ENCODE measurements around the gene SESN3. TPM values are rescaled to one million over a fixed set of nuclear protein-coding genes. Genes with fewer than 3 reads are reported as not detected.
"Not testable (repeated sequence)": the region's sequence is repeated elsewhere in the genome, so short reads cannot be mapped to it uniquely, and the experiment has no call there.

The SESN3 gene
- total RNA-seq, 1 donor from 2014 or later = 19.5 TPM

GRCh38 chr11:95252586-95252985 lies 21.6 kb upstream of the SESN3 start:
- DNase-seq (ENCODE audit: low spot score) = no peak

DNA sequence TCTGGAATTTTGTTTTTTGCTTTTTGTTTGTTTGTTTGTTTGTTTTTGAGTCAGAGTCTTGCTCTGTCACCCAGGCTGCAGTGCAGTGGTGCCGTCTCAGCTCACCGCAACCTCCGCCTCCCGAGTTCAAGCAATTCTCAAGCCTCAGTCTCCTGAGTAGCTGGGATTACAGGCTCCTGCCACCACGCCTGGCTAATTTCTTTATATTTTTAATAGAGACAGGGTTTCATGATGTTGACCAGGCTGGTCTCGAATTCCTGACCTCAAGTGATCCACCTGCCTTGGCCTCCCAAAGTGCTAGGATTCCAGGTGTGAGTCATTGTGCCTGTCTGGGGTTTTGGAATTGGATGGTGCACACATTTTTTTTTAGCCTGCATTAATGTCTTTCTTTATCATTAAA lies 20.9 kb upstream of the SESN3 start:
- not testable (repeated sequence) for DNase-seq (ENCODE audit: low spot score)

GRCh38 chr11:95248666-95249467 lies 17.9 kb upstream of the SESN3 start:
- no peak for DNase-seq (ENCODE audit: low spot score)

DNA sequence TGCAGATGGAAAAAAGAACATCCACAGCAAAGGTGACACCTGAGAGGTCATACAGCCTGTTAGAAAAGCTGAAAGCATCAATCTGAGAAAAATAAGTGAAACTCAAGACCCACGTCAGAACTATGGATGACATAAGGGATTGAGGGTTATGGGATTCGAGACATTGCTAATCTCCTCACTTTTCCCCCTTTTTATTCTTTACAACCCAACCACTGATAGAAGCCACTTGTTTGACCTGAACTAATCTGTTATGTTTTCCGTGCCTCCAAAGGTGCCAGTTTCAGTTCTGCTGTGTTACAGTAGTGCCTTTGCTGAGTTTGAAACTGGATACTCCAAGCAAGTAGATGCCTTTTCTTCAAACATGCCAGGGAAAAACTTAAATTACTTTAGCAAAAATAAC lies 16.9 kb upstream of the SESN3 start:
- no peak for DNase-seq (ENCODE audit: low spot score)

GRCh38 chr11:95247127-95247684 lies 16.2 kb upstream of the SESN3 start:
- DNase-seq (ENCODE audit: low spot score) = no peak

GRCh38 chr11:95245581-95245980 lies 14.6 kb upstream of the SESN3 start:
- no peak for DNase-seq (ENCODE audit: low spot score)

DNA sequence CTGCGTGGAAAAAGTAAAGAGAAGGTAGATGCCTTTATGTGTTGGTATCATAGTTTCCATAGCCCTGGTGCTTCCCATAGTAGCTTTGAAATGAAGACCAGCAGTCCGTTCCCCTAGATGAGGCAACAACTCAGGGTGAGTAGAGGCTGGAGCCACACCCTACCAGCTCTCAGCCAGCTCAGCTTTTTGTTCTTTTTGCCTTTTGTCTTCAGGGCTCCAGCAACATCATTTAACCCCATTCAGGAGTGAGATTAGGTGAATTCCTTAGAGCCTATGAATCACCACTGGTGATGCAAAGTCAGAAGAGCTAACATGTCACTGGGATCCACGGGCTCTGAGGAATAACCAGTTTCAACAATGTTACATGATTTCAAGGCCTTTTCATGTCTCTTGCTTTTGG lies 14.0 kb upstream of the SESN3 start:
- no peak for DNase-seq (ENCODE audit: low spot score)

- no peak for DNase-seq (ENCODE audit: low spot score)
These were observed 12.7 kb upstream of the SESN3 start for GRCh38 chr11:95243673-95244072.

GRCh38 chr11:95242845-95243605 lies 12.0 kb upstream of the SESN3 start:
- DNase-seq (ENCODE audit: low spot score) = no peak

- no peak for DNase-seq (ENCODE audit: low spot score)
These were observed 11.3 kb upstream of the SESN3 start for GRCh38 chr11:95242091-95242844.

DNA sequence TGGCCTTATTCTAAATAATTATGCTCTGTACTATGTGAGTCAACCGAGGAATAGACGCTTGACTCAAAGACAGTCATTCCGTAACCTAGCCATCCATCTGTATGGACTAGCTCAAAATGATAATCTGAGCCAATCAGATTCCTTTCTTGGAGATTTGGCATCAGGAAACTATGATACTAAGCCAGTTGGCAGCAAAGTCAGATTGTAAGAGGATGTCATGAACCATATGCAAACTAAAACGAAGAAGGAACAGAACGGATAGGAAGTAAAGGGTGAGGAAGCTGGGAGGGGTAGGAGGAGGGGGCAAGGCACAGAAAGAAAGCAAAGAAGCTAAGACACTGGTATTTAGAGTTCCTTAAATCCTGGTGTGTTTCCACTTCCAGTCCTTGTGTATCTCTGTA lies 10.7 kb upstream of the SESN3 start:
- no peak for DNase-seq (ENCODE audit: low spot score)

DNA sequence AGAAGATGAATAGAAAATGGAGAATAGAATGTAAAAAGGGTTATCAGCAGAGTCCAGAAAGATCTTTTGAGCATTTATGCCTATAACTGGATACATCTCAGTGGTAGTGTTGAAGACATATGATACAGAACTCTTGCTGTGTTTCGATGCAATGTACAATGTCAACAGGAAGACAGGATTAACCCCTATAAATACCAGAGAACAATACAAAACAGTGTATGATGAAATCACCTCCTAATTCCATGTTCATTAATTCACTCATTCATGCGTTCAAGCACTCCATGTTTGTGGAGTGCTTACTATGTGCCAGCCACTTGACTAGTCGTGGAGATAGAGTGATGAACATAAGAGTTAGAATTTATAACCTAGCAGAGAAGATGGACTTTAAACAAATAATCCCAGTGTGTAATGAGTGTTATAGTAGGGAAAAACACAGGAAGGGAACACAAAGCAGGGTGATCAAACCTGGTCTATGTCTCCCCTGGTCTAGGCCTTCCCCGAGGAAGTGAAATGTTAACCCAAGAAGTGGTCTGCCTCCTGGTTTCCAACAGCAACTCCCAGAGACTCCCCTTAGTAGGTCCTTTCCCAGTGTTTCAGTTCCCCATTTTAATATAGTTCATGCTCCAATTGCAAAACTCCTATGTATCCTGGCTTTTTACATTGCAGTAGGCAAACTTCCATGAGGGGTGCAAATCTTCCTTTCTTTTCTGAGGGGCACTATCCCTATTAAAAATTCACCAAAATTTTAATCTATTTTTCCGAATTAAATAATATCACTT lies 9.1 kb upstream of the SESN3 start:
- no peak for DNase-seq (ENCODE audit: low spot score)

DNA sequence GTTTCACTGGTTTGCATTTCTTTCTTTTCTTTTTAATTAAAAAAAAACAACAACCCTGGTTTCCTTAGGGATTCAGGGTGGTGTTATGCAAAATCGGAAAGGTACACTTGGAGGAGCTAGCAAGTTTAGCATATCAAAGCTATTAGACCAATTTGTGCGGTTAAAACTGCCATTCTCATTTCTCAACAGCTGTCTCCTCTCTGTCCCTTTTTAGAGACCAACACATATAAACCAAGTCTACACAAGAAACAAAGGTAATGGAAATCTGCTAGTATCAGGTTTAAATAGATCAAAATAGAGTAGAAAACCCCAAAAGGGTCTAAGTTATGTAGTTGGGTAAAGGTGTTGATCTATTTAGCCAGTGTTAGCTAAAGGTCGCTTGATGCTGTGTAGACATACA lies 1.7 kb upstream of the SESN3 start:
- no peak for DNase-seq (ENCODE audit: low spot score)

DNA sequence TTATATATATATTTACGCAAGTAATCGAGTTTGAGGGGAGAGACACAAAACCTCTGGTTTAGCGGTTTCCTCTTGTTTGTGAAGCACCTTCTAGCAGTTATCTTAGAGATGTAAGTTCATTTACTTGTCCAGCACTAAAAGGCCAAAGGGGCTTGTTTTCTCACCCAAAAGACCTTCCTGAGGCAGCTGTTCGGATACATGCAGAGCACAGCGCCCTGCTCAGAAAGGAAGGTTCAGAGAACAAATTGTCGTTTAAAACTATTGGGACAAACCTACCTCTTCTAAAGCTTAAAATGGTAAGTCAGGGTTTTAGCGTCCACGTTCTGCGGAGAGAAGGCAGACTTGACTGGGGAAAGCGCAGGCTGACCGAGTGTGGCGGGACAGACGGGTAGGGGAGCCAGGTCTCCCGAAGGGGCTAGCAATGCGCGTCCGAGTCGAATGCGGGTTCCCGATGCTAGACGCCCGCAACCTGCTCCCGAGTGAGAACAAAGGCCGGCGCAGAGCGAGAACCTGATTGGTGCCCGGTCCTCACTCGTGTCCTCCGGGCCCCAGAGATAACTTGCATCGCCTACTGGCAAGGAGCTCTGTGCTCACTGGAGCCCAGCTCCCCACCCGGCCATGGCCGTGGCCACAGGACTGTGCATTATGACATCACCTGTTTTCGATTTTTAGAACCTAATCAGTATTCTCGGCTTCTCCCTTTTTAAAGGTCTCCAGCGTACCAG lies 1.0 kb upstream of the SESN3 start:
- DNase-seq (ENCODE audit: low spot score) = peak; percentile 91

GRCh38 chr11:95230810-95231126 lies 234 bp downstream of the SESN3 start:
- no peak for DNase-seq (ENCODE audit: low spot score)

DNA sequence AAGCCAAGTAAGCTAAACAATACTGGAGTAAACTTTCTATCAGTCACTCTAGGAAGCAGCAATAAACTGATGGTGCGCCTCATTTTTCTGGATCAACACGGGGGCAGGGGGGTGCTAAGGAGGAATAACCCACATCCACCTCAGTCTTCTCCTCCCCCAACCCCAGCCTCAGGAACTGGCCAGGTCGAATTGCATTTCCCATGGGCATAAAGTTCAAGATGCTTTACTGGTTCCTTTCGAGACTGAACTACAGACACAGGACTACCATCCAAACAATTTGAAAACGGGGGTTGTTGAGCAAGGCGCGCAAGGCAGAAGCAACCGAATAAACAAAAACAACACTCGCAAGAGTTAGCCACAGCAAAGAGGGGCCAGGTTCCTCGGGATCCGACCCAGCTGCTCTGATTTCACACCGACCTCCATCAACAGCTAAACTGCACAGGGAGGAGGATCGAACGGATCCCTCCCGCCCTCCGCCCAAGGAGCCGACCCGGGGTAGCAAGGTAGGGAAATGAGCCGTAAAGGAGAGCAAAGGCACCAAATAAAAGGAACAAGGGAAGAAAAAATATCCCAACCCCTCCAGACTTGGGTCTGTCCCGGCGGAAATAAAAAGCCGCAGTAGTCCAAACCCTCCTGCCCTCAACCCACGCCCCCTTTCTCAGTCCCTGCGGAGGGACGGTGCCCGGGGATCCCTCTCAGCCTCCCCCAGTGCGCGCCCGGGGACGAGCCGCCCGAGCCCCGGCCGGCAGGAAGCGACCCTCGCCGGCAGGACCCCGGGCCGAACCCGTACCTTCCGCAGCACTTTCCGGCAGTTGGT lies 801 bp downstream of the SESN3 start:
- DNase-seq (ENCODE audit: low spot score) = peak; percentile 89

GRCh38 chr11:95229199-95229992 lies 1.6 kb downstream of the SESN3 start:
- no peak for DNase-seq (ENCODE audit: low spot score)

DNA sequence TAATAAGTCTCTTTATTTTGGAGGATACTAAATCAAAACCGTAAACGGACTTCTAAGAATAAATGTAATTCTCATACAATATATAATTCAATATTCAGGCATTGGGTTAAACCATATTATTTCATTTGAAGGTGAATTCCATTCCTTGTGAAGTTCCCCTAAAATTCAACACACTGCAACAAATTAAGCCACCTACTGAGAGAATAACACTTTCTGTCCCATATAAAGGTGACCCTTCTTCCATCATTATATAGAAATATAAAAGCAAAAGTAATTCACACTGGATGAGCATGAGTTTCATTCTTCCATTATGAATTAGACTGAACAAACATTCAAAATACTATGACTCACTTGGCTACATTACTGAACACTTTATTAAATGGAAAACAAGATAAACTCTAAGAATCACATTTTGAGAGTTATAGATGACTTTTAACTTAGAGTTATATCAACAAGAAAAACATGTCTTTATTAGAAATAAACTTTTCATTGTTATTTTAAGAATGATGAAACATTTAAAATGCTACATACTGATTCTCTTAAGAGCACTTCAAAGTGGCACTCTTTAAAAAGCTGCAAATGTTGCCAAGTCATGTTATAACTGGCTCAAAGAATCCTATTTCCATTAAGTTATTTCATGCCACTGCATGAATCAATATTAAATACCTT lies 2.8 kb downstream of the SESN3 start:
- no peak for DNase-seq (ENCODE audit: low spot score)

All from mesenteric fat pad (tissue), 1 donor.